Glutamatergic neuron (in vitro differentiated cells): Measurements from ENCODE around the gene TSPAN12. TPM values are rescaled to one million over a fixed set of nuclear protein-coding genes. Genes with fewer than 3 reads are reported as not detected.

Experiments used
- DNase-seq: peaks from one replicate; pipeline ENCODE4 v3.0.0; 2022
- H3K27ac Mint-ChIP-seq: one replicate; pipeline ENCODE4 v1.8.0; 2020; ENCODE audit warnings: mild to moderate bottlenecking, mixed read lengths, inconsistent platforms; ENCODE audit not compliant: unreplicated experiment
- H3K27me3 Mint-ChIP-seq: one replicate; pipeline ENCODE4 v1.8.0; 2020; ENCODE audit warnings: mild to moderate bottlenecking, moderate library complexity, mixed read lengths, inconsistent platforms; ENCODE audit not compliant: unreplicated experiment
- H3K36me3 Mint-ChIP-seq: one replicate; pipeline ENCODE4 v1.8.0; 2020; ENCODE audit warnings: mild to moderate bottlenecking, mixed read lengths, inconsistent platforms; ENCODE audit not compliant: unreplicated experiment
- H3K4me1 Mint-ChIP-seq: one replicate; pipeline ENCODE4 v1.8.0; 2020; ENCODE audit warnings: mild to moderate bottlenecking, low read depth, mixed read lengths, inconsistent platforms; ENCODE audit not compliant: unreplicated experiment
- H3K4me3 Mint-ChIP-seq: one replicate; pipeline ENCODE4 v1.8.0; 2020; ENCODE audit warnings: mild to moderate bottlenecking, mixed read lengths, inconsistent platforms; ENCODE audit not compliant: unreplicated experiment
- H3K9me3 Mint-ChIP-seq: one replicate; pipeline ENCODE4 v1.8.0; 2020; ENCODE audit warnings: mild to moderate bottlenecking, moderate library complexity, mixed read lengths, inconsistent platforms; ENCODE audit not compliant: unreplicated experiment
- total RNA-seq: library from RNA; stranded (reverse); fragmentation: NEBNext Ultra II Directional; extraction: Animal tissue kit (Norgen Biotek cat#: 25700); gene quantifications from one replicate; pipeline ENCODE4 v1.2.1, GENCODE V29; 2021; ENCODE audit not compliant: unreplicated experiment
- TF ChIP-seq, protein P1 (sequence below): fragments of 200-600 bp; sonication (generic); IDR thresholded peaks from one replicate; pipeline ENCODE4 v1.5.0; 2021; ENCODE audit not compliant: partially characterized antibody, unreplicated experiment

The TSPAN12 gene
- total RNA-seq, 1 donor from 2014 or later: 6.0 TPM

DNA sequence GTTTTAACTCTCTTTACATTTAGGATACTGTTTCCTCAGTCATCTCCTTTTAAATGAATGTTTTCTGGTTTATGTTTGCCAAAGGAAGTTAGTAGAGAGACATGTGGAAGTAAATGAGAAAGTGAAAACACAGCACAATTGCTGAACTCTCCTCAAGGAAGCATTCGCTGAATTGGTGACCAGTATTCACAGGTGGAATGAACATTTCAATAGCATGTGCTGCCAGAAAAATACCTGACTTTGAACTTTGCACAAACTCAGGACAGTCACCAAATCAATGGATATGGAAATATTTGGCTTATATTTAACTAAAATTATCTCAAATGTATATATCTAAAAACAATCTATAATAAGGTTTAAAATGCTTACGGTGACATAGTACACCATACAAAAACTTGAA lies 28.5 kb downstream of the TSPAN12 start:
- H3K27ac Mint-ChIP-seq: no peak overlapping the region
- DNase-seq: no peak
- TF ChIP-seq, protein P1, sequence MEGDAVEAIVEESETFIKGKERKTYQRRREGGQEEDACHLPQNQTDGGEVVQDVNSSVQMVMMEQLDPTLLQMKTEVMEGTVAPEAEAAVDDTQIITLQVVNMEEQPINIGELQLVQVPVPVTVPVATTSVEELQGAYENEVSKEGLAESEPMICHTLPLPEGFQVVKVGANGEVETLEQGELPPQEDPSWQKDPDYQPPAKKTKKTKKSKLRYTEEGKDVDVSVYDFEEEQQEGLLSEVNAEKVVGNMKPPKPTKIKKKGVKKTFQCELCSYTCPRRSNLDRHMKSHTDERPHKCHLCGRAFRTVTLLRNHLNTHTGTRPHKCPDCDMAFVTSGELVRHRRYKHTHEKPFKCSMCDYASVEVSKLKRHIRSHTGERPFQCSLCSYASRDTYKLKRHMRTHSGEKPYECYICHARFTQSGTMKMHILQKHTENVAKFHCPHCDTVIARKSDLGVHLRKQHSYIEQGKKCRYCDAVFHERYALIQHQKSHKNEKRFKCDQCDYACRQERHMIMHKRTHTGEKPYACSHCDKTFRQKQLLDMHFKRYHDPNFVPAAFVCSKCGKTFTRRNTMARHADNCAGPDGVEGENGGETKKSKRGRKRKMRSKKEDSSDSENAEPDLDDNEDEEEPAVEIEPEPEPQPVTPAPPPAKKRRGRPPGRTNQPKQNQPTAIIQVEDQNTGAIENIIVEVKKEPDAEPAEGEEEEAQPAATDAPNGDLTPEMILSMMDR: no peak
- peaks cover 4% of the 10 kb centered on the region for H3K4me1 Mint-ChIP-seq
- no peaks in the 10 kb centered on the region for H3K36me3 Mint-ChIP-seq
- H3K4me3 Mint-ChIP-seq: no peak overlapping the region
- no peaks in the 10 kb centered on the region for H3K9me3 Mint-ChIP-seq
- peaks cover 2% of the 10 kb centered on the region for H3K27me3 Mint-ChIP-seq

- TF ChIP-seq, protein P1: no peak
- Mint-ChIP-seq H3K4me3 (no peak overlapping the region), H3K27ac (no peak overlapping the region), H3K27me3 (peaks cover 2% of the 10 kb centered on the region), H3K9me3 (no peaks in the 10 kb centered on the region), H3K4me1 (peaks cover 2% of the 10 kb centered on the region), H3K36me3 (no peaks in the 10 kb centered on the region)
- no peak for DNase-seq
These were observed 29.4 kb downstream of the TSPAN12 start for GRCh38 chr7:120828528-120828927.

DNA sequence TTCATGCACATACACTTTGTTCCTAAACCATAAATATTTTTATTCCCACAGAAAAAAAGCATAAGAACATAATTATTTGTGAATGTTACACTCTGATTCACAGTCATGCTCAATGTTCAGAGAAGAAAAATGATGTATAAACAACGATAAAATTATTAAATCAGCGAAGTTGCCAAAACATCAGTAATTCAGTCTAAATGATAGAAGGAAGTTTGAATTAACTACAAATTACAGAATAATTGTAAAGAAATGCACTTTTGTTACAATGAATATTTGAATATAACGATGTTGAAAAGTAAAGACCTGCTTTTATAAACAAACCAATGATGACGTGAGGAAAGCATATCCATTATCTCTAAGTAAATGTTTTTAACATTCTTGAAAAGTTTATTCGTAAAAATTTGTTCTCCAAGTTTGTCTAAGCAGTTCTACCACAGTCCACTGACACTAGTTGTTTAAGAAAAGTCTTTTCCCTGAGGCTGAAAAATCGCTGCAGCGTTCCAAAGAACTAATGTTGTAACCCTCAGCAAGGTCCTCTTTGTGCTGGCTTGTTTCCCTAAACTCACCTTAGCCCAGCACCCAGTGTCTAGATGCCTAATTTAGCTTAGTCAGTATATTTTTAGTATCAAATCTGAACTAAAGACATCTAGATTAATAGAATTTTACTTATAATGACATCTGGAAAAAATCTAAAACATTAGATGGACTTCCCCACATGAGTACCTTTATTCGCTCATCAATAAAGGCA lies 30.4 kb downstream of the TSPAN12 start:
- Mint-ChIP-seq H3K4me3 (no peak overlapping the region), H3K36me3 (no peaks in the 10 kb centered on the region), H3K9me3 (no peaks in the 10 kb centered on the region), H3K27me3 (peaks cover 2% of the 10 kb centered on the region), H3K4me1 (no peaks in the 10 kb centered on the region), H3K27ac (no peak overlapping the region)
- DNase-seq: no peak
- TF ChIP-seq, protein P1: no peak

DNA sequence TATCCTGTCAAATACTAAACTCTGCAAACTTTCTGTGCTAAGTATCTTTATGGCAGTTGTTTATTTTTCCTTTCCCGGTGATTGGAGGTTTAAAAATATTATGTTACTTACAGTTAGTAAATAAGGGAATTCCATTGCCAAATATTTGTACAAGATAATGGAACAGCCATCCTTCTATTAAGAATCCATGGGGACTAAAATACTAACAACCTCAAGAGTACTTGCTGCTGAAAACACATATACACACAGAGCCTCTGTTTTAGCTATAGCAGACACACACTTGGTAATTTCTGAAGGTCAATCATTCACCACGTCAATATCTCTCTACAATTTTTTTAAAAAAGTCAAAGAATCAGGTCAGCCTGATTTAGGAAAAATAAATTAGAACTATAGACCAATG lies 32.4 kb downstream of the TSPAN12 start:
- no peaks in the 10 kb centered on the region for H3K4me1 Mint-ChIP-seq
- no peak overlapping the region for H3K27ac Mint-ChIP-seq
- no peak for DNase-seq
- no peaks in the 10 kb centered on the region for H3K9me3 Mint-ChIP-seq
- H3K27me3 Mint-ChIP-seq: peaks cover 2% of the 10 kb centered on the region
- no peaks in the 10 kb centered on the region for H3K36me3 Mint-ChIP-seq
- no peak overlapping the region for H3K4me3 Mint-ChIP-seq
- TF ChIP-seq, protein P1: no peak

GRCh38 chr7:120825152-120825551 lies 32.8 kb downstream of the TSPAN12 start:
- TF ChIP-seq, protein P1: no peak
- H3K27ac Mint-ChIP-seq: no peak overlapping the region
- no peaks in the 10 kb centered on the region for H3K4me1 Mint-ChIP-seq
- H3K36me3 Mint-ChIP-seq: no peaks in the 10 kb centered on the region
- H3K9me3 Mint-ChIP-seq: no peaks in the 10 kb centered on the region
- H3K27me3 Mint-ChIP-seq: peaks cover 2% of the 10 kb centered on the region
- no peak for DNase-seq
- H3K4me3 Mint-ChIP-seq: no peak overlapping the region
